IMR-90 (cell line): ENCODE results near the gene ANKS3. TPM values are rescaled to one million over a fixed set of nuclear protein-coding genes. Genes with fewer than 3 reads are reported as not detected.

Experiments used
- ATAC-seq: fragments of 200-7000 bp; cut with Tn5 transposase; 2 replicates; pipeline ENCODE4 v1.9.1; 2020; ENCODE audit warnings: low read depth, mild to moderate bottlenecking, moderate library complexity
- BruUV-seq: library from RNA; stranded (reverse); fragments of 400-500 nt; replicated peaks from 2 replicates; lab custom pipeline; 2021; lab: Mats Ljungman, UMichigan
- CTCF ChIA-PET: fragments of 300-600 bp; formaldehyde crosslinking; extraction: SDS; loops from one replicate; lab custom pipeline; 2021; ENCODE audit warnings: antibody characterized with exemption; lab: Yijun Ruan, JAX
- POLR2A ChIA-PET: fragments of 300-600 bp; sonication (Branson Sonifier 250); formaldehyde crosslinking; loops from one replicate; lab custom pipeline; 2022; ENCODE audit warnings: antibody characterized with exemption; ENCODE audit not compliant: unreplicated experiment; lab: Charles Lee
- DNase-seq: peaks from one replicate; pipeline ENCODE4 v3.0.0; 2013
- H2AFZ ChIP-seq: replicated peaks from 2 replicates; pipeline ENCODE3; 2013; ENCODE audit warnings: low read length, mild to moderate bottlenecking; ENCODE audit not compliant: poor library complexity
- H2AK5ac ChIP-seq: 2 replicates; pipeline ENCODE4 v1.6.1; 2013; ENCODE audit warnings: low read depth, low read length, inconsistent platforms
- H2AK9ac ChIP-seq: replicated peaks from 2 replicates; pipeline ENCODE3; 2013; ENCODE audit warnings: mild to moderate bottlenecking, low read depth, low read length, moderate library complexity; ENCODE audit not compliant: poor library complexity
- H2BK120ac ChIP-seq: 2 replicates; pipeline ENCODE4 v1.6.1; 2013; ENCODE audit warnings: low read depth, low read length, inconsistent platforms
- H2BK15ac ChIP-seq: 3 replicates; pipeline ENCODE4 v1.6.1; 2013; ENCODE audit warnings: low read depth, low read length, inconsistent platforms
- H2BK20ac ChIP-seq: 2 replicates; pipeline ENCODE4 v1.6.1; 2013; ENCODE audit warnings: low read depth, mild to moderate bottlenecking, inconsistent platforms, low read length, moderate library complexity
- H2BK5ac ChIP-seq: 2 replicates; pipeline ENCODE4 v1.6.1; 2013; ENCODE audit warnings: mild to moderate bottlenecking, low read depth, low read length, inconsistent platforms; ENCODE audit not compliant: poor library complexity, severe bottlenecking
- H3K14ac ChIP-seq: replicated peaks from 2 replicates; pipeline ENCODE4 v1.6.1; 2013; ENCODE audit warnings: low read depth, low read length, inconsistent platforms
- H3K18ac ChIP-seq: 2 replicates; pipeline ENCODE4 v1.6.1; 2013; ENCODE audit warnings: low read depth, low read length, control low read depth
- H3K23ac ChIP-seq: 2 replicates; pipeline ENCODE4 v1.6.1; 2013; ENCODE audit warnings: low read depth, low read length, inconsistent platforms
- H3K27ac ChIP-seq: 2 replicates; pipeline ENCODE4 v1.5.1; 2013; ENCODE audit warnings: mild to moderate bottlenecking, control low read depth, low read length; ENCODE audit not compliant: insufficient read depth
- H3K27me3 ChIP-seq: 2 replicates; pipeline ENCODE4 v1.6.1; 2013; ENCODE audit warnings: low read length; ENCODE audit not compliant: control insufficient read depth, insufficient read depth
- H3K36me3 ChIP-seq: 2 replicates; pipeline ENCODE4 v1.6.1; 2013; ENCODE audit warnings: low read length, mixed read lengths; ENCODE audit not compliant: control insufficient read depth, insufficient read depth
- H3K4ac ChIP-seq: 2 replicates; pipeline ENCODE4 v1.6.1; 2013; ENCODE audit warnings: low read depth, low read length, inconsistent platforms
- H3K4me1 ChIP-seq: 2 replicates; pipeline ENCODE4 v1.6.1; 2013; ENCODE audit warnings: low read length, mixed read lengths; ENCODE audit not compliant: control insufficient read depth, insufficient read depth
- H3K4me2 ChIP-seq: 2 replicates; pipeline ENCODE4 v1.6.1; 2013; ENCODE audit warnings: low read depth, mild to moderate bottlenecking, control low read depth, low read length, moderate library complexity
- H3K4me3 ChIP-seq: 2 replicates; pipeline ENCODE4 v1.5.1; 2013; ENCODE audit warnings: low read depth, mild to moderate bottlenecking, control low read depth, low read length, moderate library complexity; ENCODE audit not compliant: insufficient read depth
- H3K56ac ChIP-seq: 2 replicates; pipeline ENCODE4 v1.6.1; 2013; ENCODE audit warnings: low read length, inconsistent platforms; ENCODE audit not compliant: insufficient read depth; ENCODE audit errors: extremely low read depth
- H3K79me1 ChIP-seq, 2 experiments: 2 replicates each; pipeline ENCODE4 v1.6.1; 2013; ENCODE audit warnings: low read length in 2 of 2, inconsistent platforms in 1 of 2, low read depth in 1 of 2
- H3K9ac ChIP-seq: 2 replicates; pipeline ENCODE4 v1.6.1; 2013; ENCODE audit warnings: low read depth, low read length, control low read depth
- H3K9me1 ChIP-seq: 2 replicates; pipeline ENCODE4 v1.6.1; 2013; ENCODE audit warnings: low read length, inconsistent platforms; ENCODE audit not compliant: insufficient read depth
- H3K9me3 ChIP-seq: 2 replicates; pipeline ENCODE4 v1.6.1; 2013; ENCODE audit warnings: low read length; ENCODE audit not compliant: control insufficient read depth, insufficient read depth
- H4K20me1 ChIP-seq: 2 replicates; pipeline ENCODE4 v1.6.1; 2013; ENCODE audit warnings: low read length, inconsistent platforms; ENCODE audit not compliant: insufficient read depth
- H4K5ac ChIP-seq: 2 replicates; pipeline ENCODE4 v1.6.1; 2013; ENCODE audit warnings: mild to moderate bottlenecking, low read depth, low read length, control low read depth
- H4K8ac ChIP-seq, 2 experiments: 2 replicates each; pipeline ENCODE4 v1.6.1; 2013; ENCODE audit warnings: low read depth in 2 of 2, low read length in 2 of 2, control low read depth in 1 of 2, inconsistent platforms in 1 of 2
- H4K91ac ChIP-seq: 2 replicates; pipeline ENCODE4 v1.6.1; 2013; ENCODE audit warnings: low read depth, low read length, inconsistent platforms; ENCODE audit not compliant: insufficient read depth
- MAZ ChIP-seq: IDR thresholded peaks from 2 replicates; pipeline ENCODE4 v1.6.1; 2012; ENCODE audit warnings: low read depth, mild to moderate bottlenecking, low read length, improper control_type of control experiment, moderate library complexity, borderline replicate concordance
- MXI1 ChIP-seq: IDR thresholded peaks from 2 replicates; pipeline ENCODE4 v1.6.1; 2012; ENCODE audit warnings: low read depth, mild to moderate bottlenecking, low read length, moderate library complexity, borderline replicate concordance
- NFE2L2 ChIP-seq: fragments of 150-350 bp; IDR thresholded peaks from 2 replicates; pipeline ENCODE4 v1.6.1; 2016; ENCODE audit warnings: low read depth, mild to moderate bottlenecking, low read length
- RFX5 ChIP-seq: IDR thresholded peaks from 2 replicates; pipeline ENCODE4 v1.8.0; 2012; ENCODE audit warnings: low read depth, mild to moderate bottlenecking, low read length, moderate library complexity
- SMC3 ChIP-seq: fragments of 150-350 bp; IDR thresholded peaks from 2 replicates; pipeline ENCODE4 v1.6.1; 2016; ENCODE audit warnings: low read depth, mild to moderate bottlenecking, antibody characterized with exemption, low read length, moderate library complexity
- WGBS, 2 experiments: methylation state at CpG; one replicate each; pipeline versions ENCODE4 v1.1.5 to v1.1.7; 2013; ENCODE audit warnings: missing lambda C conversion rate in 2 of 2; ENCODE audit not compliant: insufficient read length in 1 of 2; ENCODE audit errors: extremely low coverage in 2 of 2; 5-methylcytosine and 5-hydroxymethylcytosine counted together
- dilution Hi-C: fragments of 300-500 bp; cut with HindIII; formaldehyde crosslinking; loops from one replicate; pipeline ENCODE4 v1.14.3; 2018; ENCODE audit warnings: low sequenced_read_pairs; ENCODE audit not compliant: unreplicated experiment
- in situ Hi-C: fragments of 300-500 bp; cut with MboI; formaldehyde crosslinking; loops from 3 replicates; pipeline ENCODE4 v1.14.3; 2019; ENCODE audit warnings: low sequenced_read_pairs, inconsistent platforms, mixed read lengths
- intact Hi-C: fragments of 100-400 bp; cut with micrococcal nuclease; formaldehyde crosslinking; loops from 2 replicates; pipeline ENCODE4 v1.10.0; 2022
- polyA plus RNA-seq, 3 experiments: library from polyadenylated mRNA; depleted of rRNA; stranded (reverse); fragments of >200 nt; gene quantifications; 2 replicates each; pipeline ENCODE4 v1.2.3, GENCODE V29; 2012; ENCODE audit warnings: low replicate concordance in 1 of 3
- total RNA-seq: library from RNA; depleted of rRNA; stranded (reverse); fragments of >200 nt; gene quantifications from 2 replicates; pipeline ENCODE4 v1.2.3, GENCODE V29; 2012

ANKS3 gene
- total and polyA plus RNA-seq, 2 of the 4 experiments (the other 2 are of a cell fraction) = 24.4 to 25.0 TPM

DNA sequence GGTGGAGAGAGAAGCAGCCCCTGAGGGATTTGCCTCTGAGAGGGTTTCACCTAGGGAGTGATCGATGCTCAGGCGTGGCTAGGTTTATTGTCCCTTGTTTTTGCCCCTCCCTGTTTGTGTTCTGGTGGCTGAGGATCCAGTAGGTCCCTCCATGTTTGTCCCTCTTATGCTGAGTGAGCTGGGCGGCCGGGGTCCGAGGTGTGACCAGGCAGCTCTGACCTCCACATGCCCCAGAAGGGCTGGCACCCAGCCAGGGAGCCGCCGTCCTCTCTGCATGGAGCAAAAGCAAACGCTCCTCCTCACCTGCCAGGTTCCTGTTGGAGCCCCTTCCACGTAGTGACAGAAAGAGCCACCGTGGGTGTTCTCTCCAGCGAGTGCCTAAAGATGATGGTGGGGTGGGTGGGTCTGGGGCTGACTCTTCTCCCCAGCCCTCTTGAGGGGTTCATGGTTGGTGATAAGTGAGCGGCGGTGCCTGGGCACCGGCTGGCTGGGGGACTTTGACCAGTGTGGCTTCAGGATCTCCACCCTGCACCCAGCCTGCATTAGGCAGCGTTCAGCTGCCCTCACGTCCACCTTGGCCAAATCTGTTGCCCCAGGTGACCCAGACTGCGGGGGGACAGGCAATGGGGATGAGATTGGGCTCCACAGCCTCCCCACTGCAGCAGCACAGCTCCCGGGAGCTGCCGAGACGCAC is 54.8 kb downstream of the ANKS3 start:
- H3K4ac ChIP-seq = 0 out of 2 replicates have a peak overlapping the region, but pooled peaks have one; percentile 43
- H3K56ac ChIP-seq = no peak overlapping the region
- TF ChIP-seq MAZ = no peak
- TF ChIP-seq NFE2L2 = no peak
- no peak for TF ChIP-seq MXI1
- no peak for TF ChIP-seq SMC3
- TF ChIP-seq RFX5 = no peak
- 0 out of 2 replicates have a peak overlapping the region, but pooled peaks have one; percentile 47 for H4K91ac ChIP-seq
- intact Hi-C loops = no loop called here
- no peak overlapping the region for H3K9ac ChIP-seq
- ChIA-PET CTCF (no interaction called here), POLR2A (no interaction called here)
- H2BK5ac ChIP-seq = peak overlapping the region; percentile 59
- H3K27me3 ChIP-seq = no peaks in the 10 kb centered on the region
- ATAC-seq (no peak), DNase-seq (no peak)
- H3K4me3 ChIP-seq = no peak overlapping the region
- H3K36me3 ChIP-seq = peaks cover 60% of the 10 kb centered on the region; the same call in 1 of the 2 replicates
- H2BK20ac ChIP-seq = no peak overlapping the region
- no TSS peak for BruUV-seq
- dilution Hi-C loops = no loop called here
- H3K9me3 ChIP-seq = no peaks in the 10 kb centered on the region
- peaks cover 2% of the 10 kb centered on the region; the same call in 1 of the 2 replicates for H3K4me1 ChIP-seq
- H3K27ac ChIP-seq = peak overlapping the region; percentile 77
- peak overlapping the region; percentile 57 for H3K4me2 ChIP-seq
- peak overlapping the region; percentile 28; the same call in 1 of the 2 replicates for H2AK5ac ChIP-seq
- 85% methylated on average over 3 of the region's 20 CpGs; no CpG with 5 or more reads in 1 of the 2 experiments for WGBS, 2 experiments
- peak overlapping the region; percentile 79 for H2AFZ ChIP-seq
- H4K20me1 ChIP-seq = no peaks in the 10 kb centered on the region; the same call in 1 of the 2 replicates
- no peak overlapping the region for H4K5ac ChIP-seq
- no peak overlapping the region for H2BK15ac ChIP-seq
- H3K18ac ChIP-seq = no peak overlapping the region
- no peak overlapping the region for H2BK120ac ChIP-seq
- peak overlapping the region; percentile 65 for H2AK9ac ChIP-seq
- peaks cover 6 to 25% of the 10 kb centered on the region in 2 experiments; a peak in 2 of 4 replicates for H3K79me1 ChIP-seq
- H4K8ac ChIP-seq = 0 out of 4 replicates have a peak overlapping the region, but pooled peaks of 1 of the 2 experiments have one; percentile 67
- in situ Hi-C loops = no loop called here
- no peak overlapping the region; the same call in 1 of the 2 replicates for H3K23ac ChIP-seq
- H3K9me1 ChIP-seq = no peaks in the 10 kb centered on the region
- peak overlapping the region; percentile 66 for H3K14ac ChIP-seq
